ENCODE data around the gene RSRC1.
"Not testable (repeated sequence)": the region's sequence is repeated elsewhere in the genome, so short reads cannot be mapped to it uniquely, and the experiment has no call there.

Gene RSRC1, protein sequence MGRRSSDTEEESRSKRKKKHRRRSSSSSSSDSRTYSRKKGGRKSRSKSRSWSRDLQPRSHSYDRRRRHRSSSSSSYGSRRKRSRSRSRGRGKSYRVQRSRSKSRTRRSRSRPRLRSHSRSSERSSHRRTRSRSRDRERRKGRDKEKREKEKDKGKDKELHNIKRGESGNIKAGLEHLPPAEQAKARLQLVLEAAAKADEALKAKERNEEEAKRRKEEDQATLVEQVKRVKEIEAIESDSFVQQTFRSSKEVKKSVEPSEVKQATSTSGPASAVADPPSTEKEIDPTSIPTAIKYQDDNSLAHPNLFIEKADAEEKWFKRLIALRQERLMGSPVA

DNA sequence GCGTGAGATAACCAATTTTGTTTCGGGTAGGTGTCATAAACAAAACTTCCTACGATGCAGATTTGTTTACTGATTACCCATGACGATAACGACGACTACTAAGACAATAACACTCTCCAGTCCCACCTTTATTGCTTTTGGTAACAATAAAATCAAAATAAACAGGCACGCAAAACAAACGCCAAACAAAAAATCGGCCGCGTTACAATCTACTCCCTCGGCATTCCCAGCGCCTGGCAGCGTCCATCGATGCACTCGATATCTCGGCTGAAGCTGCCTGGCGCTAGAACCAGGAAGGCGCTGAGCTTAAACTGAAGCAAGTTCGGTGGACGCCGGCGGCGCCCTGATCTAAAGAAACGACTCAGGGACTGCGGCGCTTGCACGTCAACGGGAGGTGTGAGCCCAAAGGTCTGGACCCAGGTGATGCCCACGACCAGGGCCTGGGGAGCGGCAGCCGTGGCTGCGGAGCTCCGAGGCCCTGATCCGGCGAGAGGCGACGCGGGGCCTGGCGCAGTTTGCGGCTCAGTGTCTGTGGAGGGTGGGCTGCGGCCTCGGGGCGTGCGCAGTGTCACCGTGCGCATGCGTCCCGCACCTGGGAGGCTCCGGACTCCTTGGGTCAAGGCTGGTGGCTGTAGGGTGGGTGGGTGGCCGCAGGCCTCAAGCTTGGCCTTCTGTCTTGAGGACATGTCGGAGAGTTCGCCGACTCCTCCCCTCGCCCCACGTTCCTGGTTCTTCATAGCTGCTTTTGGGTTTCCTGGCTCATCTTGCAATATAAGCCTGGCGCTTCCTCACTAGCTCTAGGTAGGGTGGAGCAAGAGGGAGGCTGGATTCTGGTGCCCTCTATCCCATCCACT, at the start of gene RSRC1:
RSRC1 (plus strand) TSS at position 286 of the 854 bp plus-strand sequence. CDS start 12,016 bp downstream, outside the sequence.
- peak; percentile 95 for DNase-seq

DNA sequence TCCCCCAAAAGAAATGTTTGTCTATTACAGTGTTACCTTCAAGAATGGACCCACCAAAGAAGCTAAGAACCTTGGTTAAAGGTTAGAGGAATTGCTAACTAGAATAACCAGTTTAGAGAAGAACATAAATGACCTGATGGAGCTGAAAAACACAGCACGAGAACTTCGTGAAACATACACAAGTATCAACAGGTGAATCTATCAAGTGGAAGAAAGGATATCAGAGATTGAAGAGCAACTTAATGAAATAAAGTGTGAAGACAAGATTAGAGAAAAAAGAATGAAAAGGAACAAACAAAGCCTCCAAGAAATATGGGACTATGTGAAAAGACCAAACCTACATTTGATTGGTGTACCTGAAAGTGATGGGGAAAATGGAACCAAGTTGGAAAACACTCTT, 44.3 kb upstream of the RSRC1 start:
- DNase-seq: not testable (repeated sequence)

DNA sequence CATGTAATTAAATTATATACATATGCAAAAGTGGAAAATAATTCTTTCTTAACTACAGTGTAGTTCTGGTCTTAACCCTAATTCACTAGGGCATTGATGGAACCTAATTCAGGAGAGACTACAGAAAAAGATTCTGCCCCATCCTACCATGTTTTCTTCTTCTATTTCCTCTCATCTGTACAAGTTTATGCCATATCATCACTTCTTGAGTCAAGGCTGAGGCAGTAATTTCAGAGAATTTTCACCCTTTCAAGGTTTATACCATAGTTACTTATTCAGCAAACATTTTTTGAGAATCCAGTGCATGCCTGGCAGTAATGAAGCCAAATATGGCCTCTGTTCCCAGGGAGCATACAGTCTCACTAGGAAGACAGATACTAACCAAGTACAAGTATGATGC, 37.1 kb upstream of the RSRC1 start:
- no peak for DNase-seq

DNA sequence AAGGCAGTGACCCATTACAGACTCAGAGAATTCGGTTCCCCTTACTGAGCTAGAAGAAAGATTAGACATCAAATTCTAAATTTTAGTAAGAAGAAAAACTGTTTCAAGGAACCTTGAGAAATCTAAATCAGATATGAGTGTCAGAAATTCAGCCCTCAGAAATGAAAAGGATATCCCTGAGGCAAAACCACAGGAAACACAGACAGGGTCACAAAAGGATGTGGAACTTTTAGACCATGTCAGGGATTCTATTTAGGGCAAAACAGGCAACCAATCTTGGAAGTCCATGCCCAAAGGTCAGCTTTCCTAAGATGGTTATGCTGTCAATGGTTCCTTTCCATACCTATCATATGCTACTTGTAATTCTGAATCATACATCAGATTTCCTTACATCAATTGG, 35.3 kb upstream of the RSRC1 start:
- no peak for DNase-seq

GRCh38 chr3:158079599-158079998, 30.3 kb upstream of the RSRC1 start:
- DNase-seq: no peak

DNA sequence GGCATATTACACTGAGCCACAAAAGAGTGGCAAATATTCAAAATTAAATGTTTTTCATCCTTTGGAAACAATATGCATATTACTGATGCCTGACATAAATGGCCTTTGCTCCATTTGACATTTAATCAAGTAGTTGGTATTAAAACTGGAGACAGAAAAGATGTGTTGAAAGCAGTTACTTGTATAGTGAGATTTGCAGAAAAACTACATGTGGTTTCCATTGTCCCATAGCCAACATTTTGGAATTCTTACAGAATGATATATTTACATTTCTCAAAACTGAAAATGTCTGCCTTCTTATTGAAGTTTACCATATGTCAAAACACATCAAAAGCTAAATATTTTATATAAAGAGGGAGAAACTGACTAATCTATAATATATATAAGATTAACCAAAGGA, 25.2 kb upstream of the RSRC1 start:
- DNase-seq: no peak

DNA sequence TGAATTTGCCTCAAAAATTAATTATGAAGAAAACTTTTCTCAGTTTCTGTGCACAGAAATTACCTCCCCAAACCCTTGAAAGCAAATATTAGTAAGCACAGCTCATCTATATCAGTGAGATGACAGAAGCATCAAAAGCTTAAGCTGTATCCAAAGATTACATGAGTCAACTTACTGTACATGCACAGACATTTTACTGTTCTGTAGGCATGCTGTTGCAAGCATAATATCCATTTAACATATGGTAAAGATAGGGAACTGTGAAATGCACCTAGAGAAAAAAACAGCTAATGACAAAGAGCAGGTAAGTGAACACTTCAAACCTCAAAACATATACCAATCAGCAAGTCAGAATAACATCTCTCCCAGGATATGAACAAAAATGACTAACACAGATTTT, 24.5 kb upstream of the RSRC1 start:
- DNase-seq: no peak

DNA sequence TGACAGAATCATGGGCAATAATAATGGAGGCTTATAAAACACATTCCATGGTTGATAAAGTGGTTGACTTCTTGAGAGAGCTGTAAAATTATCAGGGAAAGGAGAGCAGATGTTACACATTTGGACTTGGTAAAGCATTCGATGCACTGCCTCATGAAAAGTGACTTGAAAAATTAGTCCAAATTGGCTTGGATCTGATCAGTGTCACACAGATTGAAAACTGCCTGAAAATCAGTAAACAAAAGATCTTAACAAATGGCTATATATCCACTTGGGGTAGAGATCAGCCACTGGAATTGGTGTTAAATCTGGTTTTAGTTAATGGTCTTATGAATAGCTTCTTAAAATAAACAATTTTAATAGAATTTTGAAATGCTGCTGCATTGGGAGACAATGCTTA, 24.0 kb upstream of the RSRC1 start:
- no peak for DNase-seq

DNA sequence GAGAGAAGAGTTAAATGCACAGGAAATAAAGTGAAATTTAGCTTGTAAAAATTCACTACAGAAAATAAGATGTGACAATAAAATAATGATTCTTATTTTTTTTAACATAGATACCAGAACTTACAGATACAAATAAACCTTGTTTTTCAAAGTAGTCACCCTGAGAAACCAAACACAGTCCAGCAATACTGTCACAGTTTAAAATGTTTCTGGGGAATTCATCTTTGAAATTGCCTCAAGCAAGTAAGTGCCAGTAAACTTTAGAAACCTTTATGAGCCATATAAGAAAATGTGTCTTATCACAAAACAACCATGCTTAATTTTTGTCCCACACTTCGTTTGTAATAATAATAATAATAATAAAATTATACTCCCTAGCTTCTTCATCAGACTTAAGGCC, 23.5 kb upstream of the RSRC1 start:
- no peak for DNase-seq

- no peak for DNase-seq
Measured at GRCh38 chr3:158086776-158087175, 23.1 kb upstream of the RSRC1 start.

- DNase-seq: no peak
Measured at GRCh38 chr3:158091531-158091930, 18.4 kb upstream of the RSRC1 start.

DNA sequence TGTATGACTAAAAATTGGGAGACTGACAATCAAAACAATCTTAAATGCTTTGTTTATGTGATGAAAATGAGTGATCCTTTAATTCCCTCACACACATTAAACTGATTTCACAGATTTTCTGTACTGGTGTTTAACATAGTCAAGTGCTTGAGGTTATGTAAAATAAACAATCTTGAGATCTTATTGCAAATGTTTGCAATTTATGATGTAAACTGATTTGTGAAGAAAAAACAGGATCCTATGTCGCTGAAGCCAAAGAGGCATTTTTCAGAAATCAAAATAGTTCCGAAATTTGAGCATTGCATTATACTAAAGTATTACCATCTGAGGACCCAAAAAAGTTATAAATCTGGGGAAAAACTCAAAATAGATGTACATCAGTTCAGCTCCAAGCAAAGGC, 16.4 kb upstream of the RSRC1 start:
- no peak for DNase-seq

GRCh38 chr3:158094235-158095110, 15.4 kb upstream of the RSRC1 start:
- DNase-seq: no peak

GRCh38 chr3:158095111-158095813, 14.6 kb upstream of the RSRC1 start:
- DNase-seq: no peak

DNA sequence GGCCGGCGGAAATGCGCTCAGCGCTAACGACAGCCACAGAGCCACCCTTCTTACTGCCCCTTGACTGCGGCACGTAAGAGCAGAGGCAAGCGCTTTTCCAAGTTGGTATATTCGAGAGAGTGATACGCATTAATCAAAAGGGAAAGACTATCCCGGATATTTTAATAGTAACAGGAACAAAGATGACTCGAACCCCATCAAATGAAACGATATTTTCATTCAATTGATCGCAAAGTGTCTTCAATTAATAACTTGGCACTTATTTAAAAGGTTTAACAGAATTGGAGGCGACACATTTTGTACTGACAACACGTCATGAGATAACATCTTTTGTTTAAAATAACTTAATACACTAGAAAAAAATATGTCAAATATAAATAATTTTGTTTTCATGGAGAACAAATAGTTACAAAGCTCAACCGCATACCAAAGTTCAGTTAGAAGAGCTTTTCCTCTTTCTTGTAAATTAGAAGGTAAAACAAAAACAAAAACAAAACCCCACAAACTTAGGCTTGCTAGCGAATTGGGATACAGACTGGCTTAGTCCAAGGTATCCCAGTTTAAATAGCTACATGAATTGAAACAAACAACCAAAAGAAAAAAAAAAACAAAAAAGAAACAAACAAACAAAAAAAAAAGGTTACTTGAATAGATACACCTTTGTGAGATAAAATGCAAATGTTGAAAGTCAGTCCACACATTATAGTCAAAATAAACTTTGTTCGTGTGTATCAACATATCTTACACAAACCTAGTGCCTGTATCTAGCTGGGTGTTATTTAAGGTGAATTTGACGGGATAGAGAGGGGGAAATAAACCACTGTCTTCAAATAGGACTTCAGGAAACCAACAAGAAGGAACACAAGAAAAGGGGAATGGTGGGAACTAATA, 13.8 kb upstream of the RSRC1 start:
- DNase-seq: no peak

GRCh38 chr3:158097081-158097592, 12.8 kb upstream of the RSRC1 start:
- no peak for DNase-seq

DNA sequence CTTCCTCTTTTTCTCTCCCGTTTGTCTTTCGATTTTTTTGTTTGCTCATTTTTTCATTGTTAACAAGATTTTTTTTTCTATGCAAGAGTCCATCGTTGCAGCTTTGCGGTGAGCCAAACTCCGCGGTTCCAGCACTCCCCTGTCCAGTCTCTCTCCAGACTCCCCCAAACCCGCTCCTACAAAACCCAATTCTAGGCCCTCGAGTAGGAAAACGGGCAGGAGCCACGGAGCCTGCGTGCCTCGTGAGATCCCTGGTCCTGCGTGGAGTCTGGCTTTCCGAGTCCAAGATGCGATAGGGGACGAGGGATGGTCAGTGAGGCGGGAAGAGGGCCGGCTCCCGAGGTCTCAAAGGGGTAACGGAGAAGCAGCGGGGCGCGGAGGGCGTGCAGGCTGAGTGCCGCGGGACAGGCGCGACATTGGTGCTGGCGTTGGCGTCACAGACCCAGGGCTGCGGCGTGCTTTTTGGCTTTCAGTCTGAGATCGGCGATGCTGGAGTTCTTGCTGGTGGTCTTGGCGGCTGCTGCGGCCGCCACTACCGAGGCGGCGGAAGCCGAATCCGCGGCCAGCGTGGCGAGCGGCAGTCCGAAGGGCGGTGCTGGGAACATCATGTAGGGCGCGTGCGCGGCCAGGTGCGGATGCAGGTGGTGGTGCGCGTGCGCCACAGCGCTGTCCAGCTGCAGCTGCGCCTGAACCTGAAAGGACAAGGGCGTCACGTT, 12.1 kb upstream of the RSRC1 start:
- peak; percentile 94 for DNase-seq

DNA sequence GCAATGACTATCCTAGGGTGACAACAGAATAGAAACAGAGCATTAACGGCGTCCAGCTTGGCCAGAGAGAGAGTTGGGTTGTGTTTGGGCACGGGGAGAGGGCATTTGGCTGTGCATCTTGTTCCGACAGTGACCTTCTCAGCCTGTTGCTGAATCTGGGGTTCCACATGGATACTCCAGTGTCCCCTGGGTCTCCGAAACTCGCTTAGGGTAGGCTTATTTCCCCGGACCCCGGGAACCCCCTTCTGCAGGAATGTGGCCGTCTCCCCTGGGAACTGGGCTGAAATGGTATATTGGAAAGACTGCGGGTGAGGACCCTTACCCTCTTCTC, 11.6 kb upstream of the RSRC1 start:
- no peak for DNase-seq

- DNase-seq: no peak
Measured at GRCh38 chr3:158098834-158099424, 11.0 kb upstream of the RSRC1 start.

GRCh38 chr3:158100681-158101080, 9.2 kb upstream of the RSRC1 start:
- no peak for DNase-seq

Measured in NCI-H774 (cell line).